Effector memory CD8-positive, alpha-beta T cell (primary cell): ENCODE data around the gene PRDX6.

Experiments
- ATAC-seq: fragments of 150-1000 bp; cut with Tn5 transposase; replicated peaks from 2 replicates; pipeline ENCODE4 v1.10.0; 2021; ENCODE audit warnings: mild to moderate bottlenecking, moderate library complexity
- DNase-seq, 3 experiments: peaks; one replicate each; pipeline ENCODE4 v3.0.0; 2021
- H3K27ac Mint-ChIP-seq, 2 donors: one replicate each; pipeline ENCODE4 v1.8.0; 2022; ENCODE audit warnings: mild to moderate bottlenecking in 2 of 2, mixed read lengths in 2 of 2, moderate library complexity in 2 of 2
- H3K27me3 Mint-ChIP-seq, 2 donors: one replicate each; pipeline ENCODE4 v1.8.0; 2022; ENCODE audit warnings: mixed read lengths in 2 of 2
- H3K36me3 Mint-ChIP-seq: one replicate; pipeline ENCODE4 v1.8.0; 2022; ENCODE audit warnings: mild to moderate bottlenecking, moderate library complexity, mixed read lengths; ENCODE audit not compliant: insufficient read depth
- H3K4me1 Mint-ChIP-seq, 2 donors: one replicate each; pipeline ENCODE4 v1.8.0; 2022; ENCODE audit warnings: low read depth in 2 of 2, mixed read lengths in 2 of 2
- H3K4me3 Mint-ChIP-seq, 2 donors: one replicate each; pipeline ENCODE4 v1.8.0; 2022; ENCODE audit warnings: mild to moderate bottlenecking in 2 of 2, mixed read lengths in 2 of 2, moderate library complexity in 2 of 2
- H3K9me3 Mint-ChIP-seq, 2 donors: one replicate each; pipeline ENCODE4 v1.8.0; 2022; ENCODE audit warnings: mixed read lengths in 2 of 2

The PRDX6 gene

DNA sequence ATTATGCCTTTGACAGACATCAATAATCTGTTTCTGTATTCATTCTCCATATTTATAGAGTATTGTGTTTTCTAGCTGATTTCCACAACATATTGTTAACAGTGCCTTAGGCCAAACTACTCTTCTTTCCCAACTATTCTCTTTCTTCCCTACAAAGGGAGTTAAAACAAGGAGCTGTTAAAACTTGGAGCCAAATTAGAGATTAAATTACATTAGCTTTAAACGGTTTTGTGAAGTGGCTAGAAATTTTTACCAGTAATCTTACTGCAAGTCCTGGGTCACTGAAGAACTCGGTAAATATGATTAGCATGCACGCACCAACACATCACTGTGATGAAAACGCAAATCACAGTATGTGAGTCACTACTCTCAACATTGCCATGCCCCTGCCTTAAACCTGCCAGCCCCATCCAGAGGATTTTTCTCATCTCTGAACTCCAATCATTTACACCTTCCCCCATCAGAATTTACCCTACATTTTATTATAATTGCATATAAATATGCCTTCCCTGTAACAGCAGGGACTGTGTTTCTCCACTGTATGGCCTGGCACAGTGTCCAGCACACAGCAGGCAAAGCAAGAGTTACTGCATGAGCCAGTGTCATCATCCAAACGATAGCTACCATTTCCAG, 1.5 kb upstream of the PRDX6 start:
- H3K27ac Mint-ChIP-seq: peak overlapping the region; percentile 94 to 97
- H3K36me3 Mint-ChIP-seq: peaks cover 33% of the 10 kb centered on the region
- ATAC-seq (no peak), DNase-seq (no peak)
- peak overlapping the region; percentile 87 to 89 for H3K4me3 Mint-ChIP-seq
- no peaks in the 10 kb centered on the region for H3K27me3 Mint-ChIP-seq
- H3K4me1 Mint-ChIP-seq: peaks cover 39% of the 10 kb centered on the region in 2 donors
- no peaks in the 10 kb centered on the region for H3K9me3 Mint-ChIP-seq

DNA sequence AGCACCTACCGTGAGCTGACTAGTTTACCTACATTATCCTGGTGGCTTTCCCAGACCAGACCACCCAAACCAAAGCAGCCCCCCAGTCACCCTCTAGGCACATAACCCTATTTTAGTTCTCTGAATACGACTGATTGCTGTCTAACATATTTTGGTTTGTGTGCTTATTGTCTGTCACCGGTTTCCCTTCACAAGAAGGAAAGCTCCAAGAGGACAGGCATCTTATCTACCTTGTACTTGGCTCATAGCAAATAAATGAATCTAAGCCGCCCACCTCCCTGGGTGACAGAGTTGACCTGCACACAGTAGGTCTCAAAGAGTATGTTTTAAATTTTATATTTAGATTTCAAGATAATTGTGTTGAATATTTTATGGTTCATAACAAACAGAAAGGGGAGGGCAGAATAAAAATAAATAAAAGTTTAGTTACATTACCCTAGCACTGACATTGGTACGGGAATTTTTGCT, 904 bp upstream of the PRDX6 start:
- Mint-ChIP-seq H3K4me3 (peak overlapping the region; percentile 87 to 89), H3K9me3 (no peaks in the 10 kb centered on the region), H3K4me1 (peaks cover 39% of the 10 kb centered on the region in 2 donors), H3K27ac (peak overlapping the region; percentile 94 to 97), H3K36me3 (peaks cover 35% of the 10 kb centered on the region), H3K27me3 (no peaks in the 10 kb centered on the region)
- DNase-seq (peak in 1 of 3 experiments; percentile 7), ATAC-seq (no peak)

GRCh38 chr1:173476665-173477285, 360 bp upstream of the PRDX6 start:
- H3K36me3 Mint-ChIP-seq: peaks cover 36% of the 10 kb centered on the region
- DNase-seq: peak; percentile 77 to 81 (median 81)
- peak overlapping the region; percentile 87 to 89 for H3K4me3 Mint-ChIP-seq
- H3K4me1 Mint-ChIP-seq: peaks cover 39 to 41% of the 10 kb centered on the region in 2 donors
- H3K27ac Mint-ChIP-seq: peak overlapping the region; percentile 94 to 97
- no peaks in the 10 kb centered on the region for H3K27me3 Mint-ChIP-seq
- peak; percentile 86 for ATAC-seq
- no peaks in the 10 kb centered on the region for H3K9me3 Mint-ChIP-seq

DNA sequence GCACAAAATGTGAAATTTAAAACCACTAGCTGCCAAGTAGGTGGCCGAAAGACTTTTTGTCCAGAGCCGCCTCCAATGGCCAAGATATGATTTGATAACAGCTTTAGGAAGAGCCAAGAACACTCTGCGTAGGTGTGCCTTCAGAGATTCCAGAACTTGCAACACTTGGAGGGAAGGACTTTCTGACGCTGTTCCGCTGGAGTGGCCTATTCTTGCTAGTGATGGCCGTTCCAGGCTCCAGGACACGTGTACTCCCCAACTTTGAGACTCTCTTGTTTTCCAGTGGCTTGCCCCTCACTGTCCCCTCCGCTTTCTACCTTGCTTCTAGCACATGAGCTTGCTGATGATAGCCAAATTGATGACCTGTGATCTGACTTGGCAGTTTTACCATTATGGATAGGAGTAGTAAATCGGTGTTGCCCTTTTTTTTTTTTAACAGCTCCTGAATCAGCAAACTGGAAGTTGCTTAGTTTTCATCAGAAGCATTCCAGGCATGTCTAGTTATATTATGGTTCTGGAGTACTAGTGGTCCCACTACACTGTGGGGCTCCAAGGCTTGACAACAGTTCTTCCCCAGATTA, 1.0 kb downstream of the PRDX6 start:
- H3K27me3 Mint-ChIP-seq: no peaks in the 10 kb centered on the region
- no peaks in the 10 kb centered on the region for H3K9me3 Mint-ChIP-seq
- H3K36me3 Mint-ChIP-seq: peaks cover 50% of the 10 kb centered on the region
- ATAC-seq (no peak), DNase-seq (no peak)
- peak overlapping the region; percentile 94 to 97 for H3K27ac Mint-ChIP-seq
- H3K4me1 Mint-ChIP-seq: peaks cover 39 to 47% of the 10 kb centered on the region in 2 donors
- H3K4me3 Mint-ChIP-seq: peak overlapping the region; percentile 87 to 89

DNA sequence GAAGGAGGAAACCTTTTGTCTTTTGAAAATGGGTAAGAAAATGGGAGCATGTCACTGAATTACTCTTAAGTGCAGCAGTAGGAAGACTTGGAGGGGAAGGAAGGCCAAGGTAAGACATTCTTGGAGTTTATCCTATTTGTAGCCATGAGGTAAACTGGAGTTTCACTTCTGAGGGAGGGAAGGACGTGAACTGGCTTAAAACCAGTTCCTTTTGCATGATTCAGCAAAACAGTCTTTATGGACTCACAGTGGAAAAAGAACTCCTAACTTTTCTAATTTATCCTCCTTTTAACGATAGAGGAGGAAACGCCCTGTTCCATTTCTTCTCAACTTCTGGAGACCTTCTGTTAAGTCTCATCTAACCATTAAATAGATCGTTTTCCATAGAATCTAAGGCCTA, 2.5 kb downstream of the PRDX6 start:
- Mint-ChIP-seq H3K27me3 (no peaks in the 10 kb centered on the region), H3K36me3 (peaks cover 59% of the 10 kb centered on the region), H3K9me3 (no peaks in the 10 kb centered on the region), H3K27ac (peak overlapping the region in 1 of 2 donors; percentile 28), H3K4me3 (no peak overlapping the region), H3K4me1 (peaks cover 28 to 36% of the 10 kb centered on the region in 2 donors)
- no peak for DNase-seq
- no peak for ATAC-seq

DNA sequence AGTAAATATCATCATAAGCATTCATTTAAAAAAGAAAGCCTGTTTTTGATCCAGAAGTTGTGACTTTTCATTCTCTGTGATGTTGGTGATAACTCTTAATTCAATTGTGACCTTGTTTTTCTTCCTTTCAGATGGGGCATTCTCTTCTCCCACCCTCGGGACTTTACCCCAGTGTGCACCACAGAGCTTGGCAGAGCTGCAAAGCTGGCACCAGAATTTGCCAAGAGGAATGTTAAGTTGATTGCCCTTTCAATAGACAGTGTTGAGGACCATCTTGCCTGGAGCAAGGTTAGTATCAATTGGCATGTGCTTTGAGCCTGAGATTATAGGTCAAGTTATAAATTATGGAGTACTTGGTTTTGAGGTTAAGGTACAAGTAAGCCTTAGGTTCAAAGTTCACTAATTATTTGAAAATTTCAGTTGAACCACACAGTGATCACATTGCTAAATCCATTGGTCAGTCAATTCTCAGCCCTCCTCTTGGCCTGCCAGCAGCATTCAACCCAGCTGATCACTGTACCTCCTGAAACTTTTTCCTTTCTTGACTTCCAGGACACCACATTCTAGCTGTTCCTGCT, 4.1 kb downstream of the PRDX6 start:
- Mint-ChIP-seq H3K36me3 (peaks cover 74% of the 10 kb centered on the region), H3K9me3 (no peaks in the 10 kb centered on the region), H3K27me3 (no peaks in the 10 kb centered on the region), H3K27ac (no peak overlapping the region), H3K4me3 (no peak overlapping the region), H3K4me1 (peaks cover 13 to 22% of the 10 kb centered on the region in 2 donors)
- DNase-seq (no peak), ATAC-seq (no peak)

- DNase-seq: no peak
- H3K27me3 Mint-ChIP-seq: no peaks in the 10 kb centered on the region
- H3K4me3 Mint-ChIP-seq: no peak overlapping the region
- H3K4me1 Mint-ChIP-seq: peaks cover 13 to 21% of the 10 kb centered on the region in 2 donors
- peaks cover 75% of the 10 kb centered on the region for H3K36me3 Mint-ChIP-seq
- no peaks in the 10 kb centered on the region for H3K9me3 Mint-ChIP-seq
- ATAC-seq: no peak
- H3K27ac Mint-ChIP-seq: peak overlapping the region in 1 of 2 donors; percentile 50
Measured at GRCh38 chr1:173482683-173483082, 5.5 kb downstream of the PRDX6 start.

GRCh38 chr1:173484276-173484675, 7.1 kb downstream of the PRDX6 start:
- Mint-ChIP-seq H3K4me3 (no peak overlapping the region), H3K36me3 (peaks cover 75% of the 10 kb centered on the region), H3K27ac (no peak overlapping the region), H3K4me1 (peaks cover 4 to 8% of the 10 kb centered on the region in 2 donors), H3K27me3 (no peaks in the 10 kb centered on the region), H3K9me3 (no peaks in the 10 kb centered on the region)
- no peak for ATAC-seq
- DNase-seq: no peak

- no peak overlapping the region for H3K4me3 Mint-ChIP-seq
- peaks cover 79% of the 10 kb centered on the region for H3K36me3 Mint-ChIP-seq
- no peaks in the 10 kb centered on the region for H3K27me3 Mint-ChIP-seq
- peaks cover 0 to 8% of the 10 kb centered on the region in 2 donors for H3K4me1 Mint-ChIP-seq
- no peak for DNase-seq
- H3K27ac Mint-ChIP-seq: no peak overlapping the region
- H3K9me3 Mint-ChIP-seq: no peaks in the 10 kb centered on the region
- no peak for ATAC-seq
Measured at GRCh38 chr1:173485401-173485800, 8.3 kb downstream of the PRDX6 start.

DNA sequence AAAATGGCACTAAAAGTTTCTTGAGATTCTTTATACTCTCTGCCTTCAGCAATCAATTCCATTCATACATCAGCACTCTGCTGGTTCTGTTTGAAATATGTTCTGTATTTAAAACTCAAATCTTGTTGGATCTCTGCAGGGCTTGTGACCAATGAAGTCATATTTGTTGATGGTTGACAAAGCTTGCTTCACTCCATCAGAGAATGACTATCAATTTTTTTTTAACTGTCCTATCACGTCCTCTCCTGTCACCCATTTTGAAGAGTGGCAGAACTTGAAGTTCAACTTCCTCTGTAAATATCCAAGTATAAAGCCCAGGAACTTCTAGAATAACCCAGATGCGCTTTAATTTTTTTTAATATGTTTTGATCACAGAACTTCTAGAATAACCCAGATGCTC, 10.9 kb downstream of the PRDX6 start:
- ATAC-seq: no peak

GRCh38 chr1:173489149-173489600, 12.0 kb downstream of the PRDX6 start:
- no peaks in the 10 kb centered on the region for H3K4me1 Mint-ChIP-seq
- no peak overlapping the region for H3K4me3 Mint-ChIP-seq
- DNase-seq (no peak), ATAC-seq (no peak)
- H3K27ac Mint-ChIP-seq: no peak overlapping the region
- H3K36me3 Mint-ChIP-seq: peaks cover 49% of the 10 kb centered on the region
- no peaks in the 10 kb centered on the region for H3K9me3 Mint-ChIP-seq
- H3K27me3 Mint-ChIP-seq: no peaks in the 10 kb centered on the region

More for the DNA sequence above, 10.9 kb downstream of the PRDX6 start:
- H3K9me3 Mint-ChIP-seq: no peaks in the 10 kb centered on the region
- H3K36me3 Mint-ChIP-seq: peaks cover 61% of the 10 kb centered on the region
- H3K4me1 Mint-ChIP-seq: no peaks in the 10 kb centered on the region
- no peak overlapping the region for H3K27ac Mint-ChIP-seq
- H3K4me3 Mint-ChIP-seq: no peak overlapping the region
- no peak for DNase-seq
- H3K27me3 Mint-ChIP-seq: no peaks in the 10 kb centered on the region

GRCh38 chr1:173489929-173490328, 12.8 kb downstream of the PRDX6 start:
- Mint-ChIP-seq H3K27me3 (no peaks in the 10 kb centered on the region), H3K36me3 (peaks cover 42% of the 10 kb centered on the region), H3K27ac (no peak overlapping the region), H3K4me3 (no peak overlapping the region), H3K4me1 (no peaks in the 10 kb centered on the region), H3K9me3 (no peaks in the 10 kb centered on the region)
- DNase-seq: no peak
- no peak for ATAC-seq

GRCh38 chr1:173491508-173491907, 14.4 kb downstream of the PRDX6 start:
- Mint-ChIP-seq H3K27ac (no peak overlapping the region), H3K36me3 (peaks cover 27% of the 10 kb centered on the region), H3K9me3 (no peaks in the 10 kb centered on the region), H3K4me3 (no peak overlapping the region), H3K4me1 (no peaks in the 10 kb centered on the region), H3K27me3 (no peaks in the 10 kb centered on the region)
- no peak for ATAC-seq
- DNase-seq: no peak
